Right atrium auricular region (tissue), 2 donors: ENCODE data around the gene ITGB3. TPM values are rescaled to one million over a fixed set of nuclear protein-coding genes. Genes with fewer than 3 reads are reported as not detected.

Experiments used
- DNase-seq: peaks from one replicate; pipeline ENCODE4 v3.0.0-alpha.2; 2019; ENCODE audit warnings: low spot score
- H3K27ac ChIP-seq, 2 donors: fragments of 200-600 bp; sonication (generic); 1 replicate in 1 of 2; 2 replicates in 1 of 2; pipeline ENCODE4 v1.5.1; 2016 to 2019
- H3K27me3 ChIP-seq, 2 donors: fragments of 200-600 bp; sonication (generic); one replicate each; pipeline versions ENCODE4 v1.5.1 to v1.6.0; 2017 to 2019
- H3K36me3 ChIP-seq: fragments of 200-600 bp; sonication (generic); one replicate; pipeline ENCODE4 v1.5.1; 2016
- H3K4me1 ChIP-seq, 2 donors: fragments of 200-600 bp; sonication (generic); one replicate each; pipeline versions ENCODE4 v1.5.1 to v1.6.0; 2017 to 2019
- H3K4me3 ChIP-seq, 2 donors: fragments of 200-600 bp; sonication (generic); 1 replicate in 1 of 2; 2 replicates in 1 of 2; pipeline ENCODE4 v1.5.1; 2017 to 2019; ENCODE audit warnings: mild to moderate bottlenecking in 1 of 2, moderate library complexity in 1 of 2
- H3K9me3 ChIP-seq, 2 donors: fragments of 200-600 bp; sonication (generic); one replicate each; pipeline ENCODE4 v1.5.1; 2019
- CTCF ChIP-seq, 2 donors: fragments of 200-600 bp; sonication (generic); IDR thresholded peaks; one replicate each; pipeline ENCODE4 v1.5.1; 2019; ENCODE audit warnings: antibody characterized with exemption in 2 of 2
- total RNA-seq, 2 donors: library from RNA; depleted of rRNA; stranded (reverse); fragments of >200 nt; gene quantifications; one replicate each; pipeline ENCODE4 v1.1.0, GENCODE V29; 2016

The ITGB3 gene
- total RNA-seq, 2 donors from 2014 or later = 3.0 to 13.6 TPM

DNA sequence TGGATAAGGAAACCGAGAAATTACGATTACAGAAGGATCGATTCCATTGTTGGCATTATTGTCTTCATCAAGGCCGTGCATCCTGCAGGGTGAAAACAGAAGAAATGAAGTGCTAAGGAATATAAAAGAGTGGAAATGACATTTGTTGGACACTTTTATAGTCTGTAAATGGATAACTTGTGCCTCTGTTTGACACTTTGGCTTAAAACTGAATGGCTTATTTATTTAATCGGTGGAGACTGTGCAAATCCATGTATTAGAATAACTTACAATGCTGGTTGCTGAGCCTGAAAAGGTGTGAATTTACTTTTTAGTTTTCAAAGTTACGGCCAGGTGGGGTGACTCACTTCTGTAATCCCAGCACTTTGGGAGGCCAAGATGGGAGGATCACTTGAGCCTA, 31.4 kb downstream of the ITGB3 start:
- peaks cover 0 to 10% of the 10 kb centered on the region in 2 donors for H3K4me1 ChIP-seq
- DNase-seq = no peak
- H3K27me3 ChIP-seq = no peaks in the 10 kb centered on the region
- H3K27ac ChIP-seq = no peak overlapping the region
- TF ChIP-seq CTCF (IDR thresholded peaks at IDR 0.05) = no peak
- H3K9me3 ChIP-seq = no peaks in the 10 kb centered on the region
- H3K36me3 ChIP-seq = peaks cover 58% of the 10 kb centered on the region
- no peak overlapping the region for H3K4me3 ChIP-seq

DNA sequence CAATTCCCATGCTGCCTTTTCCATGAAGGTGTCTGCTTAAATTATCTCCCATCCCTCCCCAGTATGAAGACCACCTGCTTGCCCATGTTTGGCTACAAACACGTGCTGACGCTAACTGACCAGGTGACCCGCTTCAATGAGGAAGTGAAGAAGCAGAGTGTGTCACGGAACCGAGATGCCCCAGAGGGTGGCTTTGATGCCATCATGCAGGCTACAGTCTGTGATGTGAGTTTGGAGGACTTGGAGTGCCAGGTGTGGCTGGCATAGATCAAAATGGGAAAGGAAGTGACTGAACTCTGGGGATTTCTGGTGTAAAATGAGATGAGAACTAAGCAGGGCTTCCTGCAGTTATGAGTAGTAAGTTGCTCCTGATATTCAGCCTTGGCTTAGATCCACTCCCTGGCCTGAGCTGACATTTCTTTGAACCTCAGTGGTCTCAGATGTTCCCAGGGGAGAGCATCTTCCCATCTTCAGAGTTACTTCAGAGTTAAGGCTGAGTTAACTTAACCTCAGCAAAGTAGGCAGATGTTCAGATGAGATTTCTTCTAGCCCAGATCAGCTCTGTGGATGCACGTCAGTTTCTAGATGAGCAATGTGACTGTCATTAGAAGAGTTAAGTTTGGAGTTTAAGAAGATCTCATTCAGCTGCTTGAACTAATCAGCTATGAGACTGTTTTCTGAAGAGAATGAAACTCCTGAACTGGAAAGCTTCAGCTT, 32.7 kb downstream of the ITGB3 start:
- Histone ChIP-seq H3K9me3 (no peaks in the 10 kb centered on the region), H3K27me3 (no peaks in the 10 kb centered on the region), H3K4me1 (no peaks in the 10 kb centered on the region), H3K36me3 (peaks cover 71% of the 10 kb centered on the region), H3K4me3 (no peak overlapping the region), H3K27ac (no peak overlapping the region)
- DNase-seq = no peak
- TF ChIP-seq CTCF (IDR thresholded peaks at IDR 0.05) = no peak

DNA sequence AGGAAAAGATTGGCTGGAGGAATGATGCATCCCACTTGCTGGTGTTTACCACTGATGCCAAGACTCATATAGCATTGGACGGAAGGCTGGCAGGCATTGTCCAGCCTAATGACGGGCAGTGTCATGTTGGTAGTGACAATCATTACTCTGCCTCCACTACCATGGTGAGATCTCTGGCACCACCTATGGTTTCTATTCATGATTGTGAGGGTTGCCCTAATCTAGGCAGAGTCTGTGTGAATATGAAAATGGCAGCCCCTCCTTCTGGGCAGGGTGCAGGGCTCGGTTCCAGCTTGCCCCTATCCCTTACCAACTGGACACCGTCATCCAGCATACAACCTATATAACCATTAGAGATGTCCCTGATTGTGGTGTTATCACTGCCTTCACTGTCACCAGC, 33.4 kb downstream of the ITGB3 start:
- Histone ChIP-seq H3K27ac (no peak overlapping the region), H3K9me3 (no peaks in the 10 kb centered on the region), H3K36me3 (peaks cover 78% of the 10 kb centered on the region), H3K27me3 (no peaks in the 10 kb centered on the region), H3K4me3 (no peak overlapping the region), H3K4me1 (no peaks in the 10 kb centered on the region)
- no peak for DNase-seq
- TF ChIP-seq CTCF (IDR thresholded peaks at IDR 0.05) = no peak

DNA sequence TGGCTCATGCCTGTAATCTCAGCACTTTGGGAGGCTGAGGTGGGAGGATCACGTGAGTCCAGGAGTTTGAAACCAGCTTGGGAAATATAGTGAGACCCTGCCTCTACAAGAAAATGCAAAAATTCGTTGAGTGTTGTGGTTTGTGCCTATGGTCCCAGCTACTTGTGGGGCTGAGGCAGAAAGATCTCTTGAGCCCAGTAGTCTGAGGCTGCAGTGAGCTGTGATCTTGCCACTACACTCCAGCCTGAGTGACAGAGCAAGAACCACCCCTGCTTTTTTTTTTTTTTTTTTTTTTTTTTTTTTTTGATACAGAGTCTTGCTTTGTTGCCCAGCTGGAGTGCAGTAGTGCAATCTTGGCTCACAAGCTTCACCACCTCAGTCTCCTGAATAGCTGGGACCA, 34.0 kb downstream of the ITGB3 start:
- Histone ChIP-seq H3K27me3 (no peaks in the 10 kb centered on the region), H3K36me3 (peaks cover 84% of the 10 kb centered on the region), H3K4me1 (no peaks in the 10 kb centered on the region), H3K4me3 (no peak overlapping the region), H3K27ac (no peak overlapping the region), H3K9me3 (no peaks in the 10 kb centered on the region)
- TF ChIP-seq CTCF (IDR thresholded peaks at IDR 0.05) = no peak
- no peak for DNase-seq

GRCh38 chr17:47288531-47289116, 35.0 kb downstream of the ITGB3 start:
- Histone ChIP-seq H3K9me3 (no peaks in the 10 kb centered on the region), H3K4me3 (no peak overlapping the region), H3K4me1 (no peaks in the 10 kb centered on the region), H3K27ac (no peak overlapping the region), H3K27me3 (no peaks in the 10 kb centered on the region), H3K36me3 (peaks cover 93% of the 10 kb centered on the region)
- no peak for TF ChIP-seq CTCF (IDR thresholded peaks at IDR 0.05)
- no peak for DNase-seq
